Hematopoietic multipotent progenitor cell treated with erythropoietin and hydrocortisone succinate and interleukin-3 and kit ligand, for 15 days (in vitro differentiated cells): ENCODE measurements around the gene RNF181.
"Not testable (repeated sequence)": the region's sequence is repeated elsewhere in the genome, so short reads cannot be mapped to it uniquely, and the experiment has no call there.

Source experiments
- DNase-seq: peaks from one replicate; pipeline ENCODE4 v3.0.0-alpha.2; 2015; ENCODE audit warnings: low spot score

The RNF181 gene

DNA sequence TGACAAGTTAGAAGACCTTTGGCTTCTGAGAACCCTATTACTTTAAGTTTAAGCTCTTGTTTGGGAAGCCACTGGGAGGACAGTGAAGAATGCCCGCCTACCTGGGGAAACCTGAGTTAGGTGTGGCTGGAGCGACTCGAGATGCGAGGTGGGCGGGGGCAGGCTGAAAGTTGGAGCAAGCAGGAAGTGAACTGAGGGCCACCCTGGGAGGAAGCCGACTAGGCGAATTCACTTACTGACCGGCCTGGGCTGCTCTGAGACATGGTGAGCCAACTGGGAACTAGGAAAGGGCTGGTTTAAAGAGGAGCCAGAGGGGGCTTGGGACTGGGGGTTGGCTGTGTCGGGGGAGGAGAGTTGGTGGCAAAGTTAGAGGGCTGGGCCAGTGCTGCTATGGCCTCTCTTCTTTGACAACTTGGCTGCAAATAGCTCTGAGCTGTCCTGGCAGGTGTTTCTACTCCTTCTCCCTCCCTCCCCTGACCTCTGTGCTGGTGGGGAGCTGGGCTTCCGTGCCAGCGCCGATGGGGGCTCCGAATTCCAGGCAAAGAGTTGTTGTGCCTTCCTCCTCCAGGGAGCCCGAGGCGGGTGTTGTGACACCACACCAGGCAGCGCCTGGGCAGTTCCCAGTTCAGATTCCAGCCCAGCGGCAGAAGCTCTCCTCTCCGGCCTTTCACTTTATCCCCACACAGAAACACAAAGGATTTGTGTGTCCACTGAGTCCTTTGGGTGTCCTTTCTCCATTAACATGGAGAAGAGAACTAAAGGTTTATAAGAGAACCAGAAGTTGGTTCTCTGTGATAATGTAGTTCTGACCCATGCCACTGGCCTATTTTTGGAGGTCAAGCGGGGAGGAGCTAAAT lies 17.9 kb upstream of the RNF181 start, which contains the start of gene VAMP8:
VAMP8 (plus strand) TSS at position 201 of the 857 bp plus-strand sequence; CDS start at position 262, 61 bp downstream.
- peak; percentile 37 for DNase-seq

DNA sequence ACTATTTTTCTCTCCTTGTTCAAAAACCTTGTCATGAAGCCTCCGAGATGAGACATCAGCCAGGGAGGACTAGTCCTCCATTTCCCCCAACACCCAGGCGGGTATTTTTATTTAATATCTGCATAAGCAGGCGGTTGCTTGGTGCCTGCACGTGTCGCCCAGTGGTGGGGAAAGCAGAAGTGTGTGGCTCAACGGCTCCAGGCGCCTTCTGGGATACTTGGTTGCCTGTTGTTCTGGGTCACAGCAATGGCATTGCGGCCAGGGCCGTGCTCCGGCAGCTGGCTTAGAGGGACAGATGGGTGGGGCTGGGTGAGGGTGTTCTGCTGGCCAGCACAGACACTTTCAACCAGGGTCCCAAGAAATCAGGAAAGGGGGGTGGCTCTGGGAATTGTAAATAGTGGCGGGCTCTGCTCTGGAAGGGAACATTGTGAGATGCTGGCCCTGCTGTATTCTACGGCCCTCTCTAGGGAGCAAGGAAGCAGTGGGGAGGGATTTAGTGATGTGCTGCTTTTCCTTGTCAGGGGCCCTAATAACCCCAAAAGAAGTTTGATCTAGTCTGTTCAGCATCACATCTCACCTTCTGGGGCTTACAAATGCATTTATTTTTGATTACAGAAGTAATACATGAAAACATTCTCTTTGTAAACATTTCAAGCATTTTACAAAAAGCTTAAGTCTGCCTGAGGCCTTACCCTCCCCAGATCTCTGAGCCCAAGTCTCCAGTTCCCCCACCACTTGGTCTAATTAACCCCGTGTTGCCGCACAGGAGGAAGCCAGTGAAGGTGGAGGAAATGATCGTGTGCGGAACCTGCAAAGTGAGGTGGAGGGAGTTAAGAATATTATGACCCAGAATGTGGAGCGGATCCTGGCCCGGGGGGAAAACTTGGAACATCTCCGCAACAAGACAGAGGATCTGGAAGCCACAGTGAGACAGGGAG lies 17.0 kb upstream of the RNF181 start:
- peak; percentile 21 for DNase-seq

- DNase-seq, result no peak
These were observed 16.1 kb upstream of the RNF181 start for GRCh38 chr2:85579266-85579935.

DNA sequence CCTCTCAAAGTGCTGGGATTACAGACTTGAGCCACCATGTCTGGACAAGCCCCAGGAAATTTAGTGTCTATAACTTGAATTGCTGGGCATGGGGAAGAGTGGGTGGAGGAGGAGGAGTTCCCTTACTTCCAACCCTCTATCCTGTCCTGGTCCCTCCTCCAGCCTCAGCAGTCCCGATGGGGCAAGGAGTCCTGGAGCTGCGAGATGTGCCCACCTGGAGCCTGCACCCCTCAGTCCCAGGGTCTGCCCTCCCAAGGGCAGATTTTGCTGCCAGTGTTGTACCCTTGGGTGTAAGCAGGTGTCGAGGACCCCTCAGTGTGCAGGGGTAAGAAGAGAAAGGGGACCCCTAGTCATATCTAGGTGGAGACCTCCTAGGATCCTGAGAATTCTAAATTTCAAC lies 15.3 kb upstream of the RNF181 start:
- no peak for DNase-seq

DNA sequence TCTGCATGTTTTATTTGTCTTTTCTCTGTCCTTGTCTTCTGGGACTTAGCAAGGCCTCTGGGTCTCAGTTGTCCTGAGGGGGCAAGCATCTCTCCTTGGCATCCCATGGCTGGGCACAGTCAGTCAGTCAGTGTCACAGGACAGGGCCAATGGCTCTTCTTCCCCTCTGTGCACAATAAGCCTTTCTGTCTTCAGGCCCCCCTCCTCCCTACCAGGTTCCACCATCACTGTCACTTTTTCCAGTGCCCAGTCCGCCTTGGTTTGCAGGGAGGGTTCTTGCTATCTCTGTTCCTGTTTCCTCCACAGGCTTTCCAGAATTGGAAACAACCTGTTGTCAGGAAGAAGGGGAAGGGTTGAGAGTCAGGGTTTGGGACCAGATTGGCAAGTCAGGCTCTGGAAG lies 13.1 kb upstream of the RNF181 start:
- DNase-seq, result no peak

- DNase-seq, result no peak
These were observed 11.7 kb upstream of the RNF181 start for GRCh38 chr2:85583667-85584353.

DNA sequence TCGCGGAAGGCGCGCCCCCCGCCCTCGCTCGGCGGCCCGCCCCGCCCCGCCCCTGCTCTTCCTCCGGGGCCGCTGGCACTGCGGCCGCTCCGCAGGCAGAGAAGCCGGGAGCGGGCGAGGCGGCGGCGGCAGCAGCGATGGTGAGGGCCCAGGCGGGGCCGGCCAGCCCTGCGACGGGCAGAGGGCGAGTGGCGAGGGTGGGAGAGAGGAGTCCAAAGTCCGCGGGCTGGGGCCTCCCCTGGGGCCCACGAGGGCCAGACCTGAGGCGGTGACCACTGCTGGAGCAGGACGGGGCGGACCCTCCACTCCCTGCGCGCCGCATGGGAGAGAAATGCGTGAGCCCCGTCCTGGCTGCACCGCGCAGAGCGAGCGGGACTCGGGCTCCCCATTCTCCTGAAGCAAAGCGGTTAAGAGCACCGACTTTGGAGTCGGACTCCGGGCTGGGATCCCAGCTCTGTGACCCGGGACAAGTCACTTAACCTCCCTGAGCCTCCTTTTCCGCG lies 11.1 kb upstream of the RNF181 start, which contains the start of gene VAMP5:
VAMP5 (plus strand) TSS at position 78 of the 503 bp plus-strand sequence; CDS start at position 138, 60 bp downstream.
- peak; percentile 27 for DNase-seq

- DNase-seq, result no peak
These were observed 10.4 kb upstream of the RNF181 start for GRCh38 chr2:85584857-85585780.

GRCh38 chr2:85585781-85586105 lies 9.8 kb upstream of the RNF181 start:
- no peak for DNase-seq

- no peak for DNase-seq
These were observed 7.3 kb upstream of the RNF181 start for GRCh38 chr2:85588236-85588635.

DNA sequence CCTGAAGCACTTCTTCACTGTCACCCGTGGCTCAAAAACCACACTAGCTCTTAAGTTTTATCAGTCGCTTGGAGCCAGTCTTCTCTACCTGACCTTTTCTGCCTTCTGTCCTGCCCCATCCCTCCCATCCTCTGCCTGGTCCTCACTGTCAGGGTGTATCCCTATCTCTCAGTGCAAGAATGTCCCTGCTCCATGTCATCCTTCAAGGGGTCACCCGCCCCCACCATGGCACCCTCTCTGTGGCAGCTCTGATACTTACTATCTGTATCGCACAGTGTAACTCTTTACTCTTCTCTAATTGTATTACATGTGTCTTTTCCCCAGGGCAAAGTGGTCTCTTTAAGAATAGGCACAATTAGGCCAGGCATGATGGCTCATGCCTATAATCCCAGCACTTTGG lies 6.9 kb upstream of the RNF181 start:
- DNase-seq, result no peak

- DNase-seq, result no peak
These were observed 6.4 kb upstream of the RNF181 start for GRCh38 chr2:85589181-85589580.

- DNase-seq, result no peak
These were observed 5.4 kb upstream of the RNF181 start for GRCh38 chr2:85589982-85590791.

DNA sequence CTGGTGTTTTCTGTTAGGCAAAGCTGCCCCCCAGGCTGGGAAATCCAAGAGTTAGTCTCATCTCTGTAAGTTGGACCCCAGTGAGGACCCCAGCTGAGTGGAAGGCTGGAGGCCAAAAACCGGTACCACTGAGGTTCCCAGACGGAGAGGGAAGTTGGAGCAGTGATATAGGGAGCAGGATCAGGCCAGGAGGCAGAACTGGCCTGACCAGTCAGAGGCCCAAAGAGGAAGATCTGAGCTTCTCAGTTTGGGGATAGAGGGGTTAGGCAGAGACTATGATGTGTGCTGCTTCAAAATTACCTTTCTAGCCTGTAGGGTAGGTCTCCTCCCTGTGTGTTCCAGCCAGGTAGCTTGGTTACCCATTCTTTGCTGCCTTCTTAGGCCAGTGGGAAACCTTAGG lies 4.6 kb upstream of the RNF181 start:
- no peak for DNase-seq

DNA sequence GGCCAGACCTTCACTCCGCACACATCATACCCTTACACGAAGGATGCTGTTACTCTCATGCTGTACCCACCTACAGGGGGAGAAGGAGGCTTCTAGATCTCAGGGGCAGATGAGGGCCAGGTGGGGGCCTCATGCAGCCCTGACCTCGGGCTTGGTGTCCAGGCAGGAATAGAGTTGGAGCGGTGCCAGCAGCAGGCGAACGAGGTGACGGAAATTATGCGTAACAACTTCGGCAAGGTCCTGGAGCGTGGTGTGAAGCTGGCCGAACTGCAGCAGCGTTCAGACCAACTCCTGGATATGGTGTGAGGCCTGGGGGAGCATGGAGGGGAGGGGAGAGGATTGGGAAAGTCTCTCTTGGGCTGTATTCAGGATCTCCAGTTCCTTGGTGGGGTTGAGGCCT lies 4.0 kb upstream of the RNF181 start:
- DNase-seq, result no peak

DNA sequence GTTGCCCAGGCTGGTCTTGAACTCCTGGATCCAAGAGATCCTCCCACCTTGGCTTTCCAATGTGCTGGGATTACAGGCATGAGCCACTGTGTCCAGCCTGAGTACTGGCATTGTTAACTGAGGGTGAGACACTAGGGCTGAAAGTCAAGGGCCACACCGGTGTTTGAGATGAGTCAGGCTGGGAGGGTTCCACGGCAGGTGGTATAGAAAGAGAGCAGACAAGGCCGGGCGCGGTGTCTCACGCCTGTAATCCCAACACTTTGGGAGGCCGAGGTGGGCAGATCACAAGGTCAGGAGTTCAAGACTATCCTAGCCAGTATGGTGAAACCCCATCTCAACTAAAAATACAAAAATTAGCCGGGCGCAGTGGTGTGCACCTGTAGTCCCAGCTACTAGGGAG lies 3.2 kb upstream of the RNF181 start:
- not testable (repeated sequence) for DNase-seq

GRCh38 chr2:85593023-85593422 lies 2.5 kb upstream of the RNF181 start:
- no peak for DNase-seq

GRCh38 chr2:85594715-85595300 lies 737 bp upstream of the RNF181 start:
- DNase-seq, result no peak

GRCh38 chr2:85596026-85596333 lies 435 bp downstream of the RNF181 start:
- DNase-seq, result no peak
